ENCODE data around the gene RSF1. TPM values are rescaled to one million over a fixed set of nuclear protein-coding genes. Genes with fewer than 3 reads are reported as not detected.

RSF1 gene
- total RNA-seq, 2 experiments from 2014 or later, result 33.5 to 78.8 TPM

DNA sequence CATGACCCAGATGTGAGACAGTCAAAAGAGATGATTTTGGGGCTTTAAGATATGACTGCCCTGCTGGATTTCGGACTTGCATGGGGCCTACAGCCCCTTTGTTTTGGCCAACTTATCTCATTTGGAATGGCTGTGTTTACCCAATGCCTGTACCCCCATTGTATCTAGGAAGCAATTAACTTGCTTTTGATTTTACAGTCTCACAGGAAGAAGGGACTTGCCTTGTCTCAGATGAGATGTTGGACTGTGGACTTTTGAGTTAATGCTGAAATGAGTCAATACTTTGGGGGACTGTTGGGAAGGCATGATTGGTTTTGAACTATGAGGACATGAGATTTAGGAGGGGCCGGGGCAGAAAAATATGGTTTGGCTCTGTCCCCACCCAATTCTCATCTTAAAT lies 88.4 kb downstream of the RSF1 start:
- no peak overlapping the region for H3K27ac ChIP-seq (ENCODE audit: low read depth, low read length, poor library complexity, severe bottlenecking)
- H2AFZ ChIP-seq (ENCODE audit: low read length), result no peak overlapping the region
- H3K4me1 ChIP-seq (ENCODE audit: insufficient read depth, low read length, poor library complexity, severe bottlenecking), result no peaks in the 10 kb centered on the region
- no TSS peak for BruUV-seq (replicated peaks)
- peaks cover 60% of the 10 kb centered on the region for H3K36me3 ChIP-seq (ENCODE audit: insufficient read depth, low read length)
- H3K79me2 ChIP-seq (ENCODE audit: insufficient read depth, low read depth, low read length), result no peaks in the 10 kb centered on the region
- POLR2A ChIA-PET, result no interaction called here
- no peaks in the 10 kb centered on the region for H3K9me3 ChIP-seq (ENCODE audit: low read length)
- H4K20me1 ChIP-seq (ENCODE audit: insufficient read depth, low read length), result no peaks in the 10 kb centered on the region
- DNase-seq (ENCODE audit: low spot score), result no peak
- TF ChIP-seq EZH2phosphoT487 (IDR thresholded peaks at IDR 0.05; ENCODE audit: borderline replicate concordance, low read depth, low read length), result no peak
- TF ChIP-seq, protein P1, sequence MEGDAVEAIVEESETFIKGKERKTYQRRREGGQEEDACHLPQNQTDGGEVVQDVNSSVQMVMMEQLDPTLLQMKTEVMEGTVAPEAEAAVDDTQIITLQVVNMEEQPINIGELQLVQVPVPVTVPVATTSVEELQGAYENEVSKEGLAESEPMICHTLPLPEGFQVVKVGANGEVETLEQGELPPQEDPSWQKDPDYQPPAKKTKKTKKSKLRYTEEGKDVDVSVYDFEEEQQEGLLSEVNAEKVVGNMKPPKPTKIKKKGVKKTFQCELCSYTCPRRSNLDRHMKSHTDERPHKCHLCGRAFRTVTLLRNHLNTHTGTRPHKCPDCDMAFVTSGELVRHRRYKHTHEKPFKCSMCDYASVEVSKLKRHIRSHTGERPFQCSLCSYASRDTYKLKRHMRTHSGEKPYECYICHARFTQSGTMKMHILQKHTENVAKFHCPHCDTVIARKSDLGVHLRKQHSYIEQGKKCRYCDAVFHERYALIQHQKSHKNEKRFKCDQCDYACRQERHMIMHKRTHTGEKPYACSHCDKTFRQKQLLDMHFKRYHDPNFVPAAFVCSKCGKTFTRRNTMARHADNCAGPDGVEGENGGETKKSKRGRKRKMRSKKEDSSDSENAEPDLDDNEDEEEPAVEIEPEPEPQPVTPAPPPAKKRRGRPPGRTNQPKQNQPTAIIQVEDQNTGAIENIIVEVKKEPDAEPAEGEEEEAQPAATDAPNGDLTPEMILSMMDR (conservative IDR thresholded peaks at IDR 0.05; ENCODE audit: low read length), result no peak
- CTCF ChIA-PET (ENCODE audit: unreplicated experiment), result no interaction called here
- no peak overlapping the region for H3K4me3 ChIP-seq (ENCODE audit: low read depth, low read length, poor library complexity, severe bottlenecking)
- H3K9me2 ChIP-seq (ENCODE audit: insufficient read depth, low read length), result no peaks in the 10 kb centered on the region
- no peak overlapping the region for H3K4me2 ChIP-seq (ENCODE audit: low read length)
- intact Hi-C loops (cut with micrococcal nuclease; ENCODE audit: unreplicated experiment), result no loop called here

- no peak for DNase-seq (ENCODE audit: low spot score)
- H3K36me3 ChIP-seq (ENCODE audit: insufficient read depth, low read length), result peaks cover 52% of the 10 kb centered on the region
- intact Hi-C loops (cut with micrococcal nuclease; ENCODE audit: unreplicated experiment), result no loop called here
These were observed 89.7 kb downstream of the RSF1 start for GRCh38 chr11:77730789-77731188.

GRCh38 chr11:77729063-77729462 lies 91.5 kb downstream of the RSF1 start:
- Histone ChIP-seq H3K4me3 (ENCODE audit: low read depth, low read length, poor library complexity, severe bottlenecking) (no peak overlapping the region), H3K79me2 (ENCODE audit: insufficient read depth, low read depth, low read length) (no peaks in the 10 kb centered on the region), H4K20me1 (ENCODE audit: insufficient read depth, low read length) (no peaks in the 10 kb centered on the region), H3K27ac (ENCODE audit: low read depth, low read length, poor library complexity, severe bottlenecking) (no peak overlapping the region), H3K4me1 (ENCODE audit: insufficient read depth, low read length, poor library complexity, severe bottlenecking) (peaks cover 8% of the 10 kb centered on the region), H3K9me2 (ENCODE audit: insufficient read depth, low read length) (no peaks in the 10 kb centered on the region), H3K4me2 (ENCODE audit: low read length) (no peak overlapping the region), H2AFZ (ENCODE audit: low read length) (no peak overlapping the region), H3K36me3 (ENCODE audit: insufficient read depth, low read length) (peaks cover 54% of the 10 kb centered on the region), H3K9me3 (ENCODE audit: low read length) (no peaks in the 10 kb centered on the region)
- ChIA-PET CTCF (ENCODE audit: unreplicated experiment) (no interaction called here), POLR2A (no interaction called here)
- no TSS peak for BruUV-seq (replicated peaks)
- intact Hi-C loops (cut with micrococcal nuclease; ENCODE audit: unreplicated experiment), result no loop called here
- no peak for DNase-seq (ENCODE audit: low spot score)
- TF ChIP-seq, protein P1 (conservative IDR thresholded peaks at IDR 0.05; ENCODE audit: low read length), result no peak
- TF ChIP-seq EZH2phosphoT487 (IDR thresholded peaks at IDR 0.05; ENCODE audit: borderline replicate concordance, low read depth, low read length), result no peak

More at GRCh38 chr11:77730789-77731188, 89.7 kb downstream of the RSF1 start:
- TF ChIP-seq, protein P1 (conservative IDR thresholded peaks at IDR 0.05; ENCODE audit: low read length), result no peak
- TF ChIP-seq EZH2phosphoT487 (IDR thresholded peaks at IDR 0.05; ENCODE audit: borderline replicate concordance, low read depth, low read length), result no peak
- ChIA-PET CTCF (ENCODE audit: unreplicated experiment) (no interaction called here), POLR2A (no interaction called here)
- Histone ChIP-seq H3K4me1 (ENCODE audit: insufficient read depth, low read length, poor library complexity, severe bottlenecking) (peaks cover 2% of the 10 kb centered on the region), H3K9me2 (ENCODE audit: insufficient read depth, low read length) (no peaks in the 10 kb centered on the region), H4K20me1 (ENCODE audit: insufficient read depth, low read length) (no peaks in the 10 kb centered on the region), H3K79me2 (ENCODE audit: insufficient read depth, low read depth, low read length) (no peaks in the 10 kb centered on the region), H2AFZ (ENCODE audit: low read length) (no peak overlapping the region), H3K27ac (ENCODE audit: low read depth, low read length, poor library complexity, severe bottlenecking) (no peak overlapping the region), H3K4me2 (ENCODE audit: low read length) (no peak overlapping the region), H3K9me3 (ENCODE audit: low read length) (no peaks in the 10 kb centered on the region), H3K4me3 (ENCODE audit: low read depth, low read length, poor library complexity, severe bottlenecking) (no peak overlapping the region)
- BruUV-seq (replicated peaks), result no TSS peak

Data from OCI-LY7 (cell line).